NCI-H774 (cell line): ENCODE data around the gene MYCBPAP.

ENCODE experiments used
- DNase-seq: peaks from one replicate; lab custom pipeline; 2025; lab: John Stamatoyannopoulos, UW

The MYCBPAP gene

DNA sequence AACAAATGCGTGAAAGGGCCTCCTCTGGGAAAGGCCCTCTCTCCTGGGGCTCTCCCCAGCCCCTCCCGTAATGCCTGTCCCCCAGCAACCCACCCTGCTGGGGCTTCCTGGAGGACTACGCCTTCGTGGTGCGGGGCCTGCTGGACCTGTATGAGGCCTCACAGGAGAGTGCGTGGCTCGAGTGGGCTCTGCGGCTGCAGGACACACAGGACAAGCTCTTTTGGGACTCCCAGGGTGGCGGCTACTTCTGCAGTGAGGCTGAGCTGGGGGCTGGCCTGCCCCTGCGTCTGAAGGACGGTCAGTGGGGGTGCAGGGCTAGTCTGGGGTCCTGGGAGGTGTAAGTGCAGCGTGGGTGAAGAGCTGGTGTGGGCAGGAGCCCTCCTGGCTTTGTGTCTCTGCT lies 43.6 kb downstream of the MYCBPAP start:
- no peak for DNase-seq

GRCh38 chr17:50554201-50554600 lies 46.0 kb downstream of the MYCBPAP start:
- DNase-seq = no peak

GRCh38 chr17:50556803-50557202 lies 48.6 kb downstream of the MYCBPAP start:
- DNase-seq = peak; percentile 56

DNA sequence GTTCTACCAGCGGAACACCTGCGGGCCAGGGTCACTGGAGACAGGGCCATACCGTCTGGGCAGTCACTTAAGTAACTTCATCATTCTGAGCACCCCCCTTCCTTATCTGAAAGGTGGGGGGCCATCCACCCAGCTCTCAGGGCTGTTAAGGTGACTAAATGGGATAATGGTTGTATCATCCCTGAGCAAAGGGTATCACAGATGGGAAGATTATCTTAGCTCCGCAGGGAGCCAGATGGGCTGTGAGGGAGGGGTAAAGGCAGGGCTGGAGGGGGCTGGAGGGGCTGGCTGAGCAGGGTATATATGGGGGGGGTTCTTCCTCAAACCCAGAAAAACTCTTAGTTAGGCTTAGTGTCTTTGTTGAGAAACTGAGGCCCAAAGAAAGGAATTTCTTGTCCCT lies 49.4 kb downstream of the MYCBPAP start:
- no peak for DNase-seq

DNA sequence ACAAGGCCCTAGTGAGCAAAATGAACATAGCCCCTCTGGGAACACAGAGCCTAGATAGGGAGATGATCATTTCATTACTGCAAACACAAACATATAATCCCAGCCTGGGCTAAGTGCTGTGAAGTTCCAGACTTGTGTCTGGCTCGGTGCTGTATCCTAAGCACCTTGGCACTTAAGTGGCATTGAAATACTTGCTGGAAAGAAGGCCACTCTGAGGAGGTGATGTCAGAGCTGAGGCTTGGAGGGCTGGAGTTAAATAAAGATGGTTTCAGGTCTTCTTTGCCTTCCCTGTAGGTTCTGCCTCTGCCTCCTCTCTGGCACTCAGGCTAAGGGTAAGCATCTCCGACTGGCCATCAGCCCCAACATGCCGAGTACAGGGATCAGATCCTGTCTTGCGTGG lies 49.9 kb downstream of the MYCBPAP start:
- DNase-seq = no peak

DNA sequence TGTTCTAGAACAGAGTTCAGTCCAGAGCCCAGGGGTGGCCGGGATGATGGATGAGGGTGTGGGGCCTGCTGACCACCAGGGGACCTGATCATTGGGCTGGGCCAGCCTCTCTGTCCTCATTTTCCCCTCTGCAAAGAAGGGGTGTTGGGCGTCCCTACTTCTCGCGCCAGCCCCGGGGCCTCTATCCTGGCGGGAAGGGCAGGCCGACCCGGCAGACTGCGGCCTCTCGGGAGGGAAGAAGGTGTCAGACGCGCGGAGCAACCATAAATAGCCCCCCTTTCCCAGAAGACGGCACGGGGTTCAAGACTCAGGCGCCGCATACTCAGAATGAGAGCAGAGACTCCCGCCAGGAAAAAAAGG lies 50.3 kb downstream of the MYCBPAP start:
- DNase-seq = no peak

DNA sequence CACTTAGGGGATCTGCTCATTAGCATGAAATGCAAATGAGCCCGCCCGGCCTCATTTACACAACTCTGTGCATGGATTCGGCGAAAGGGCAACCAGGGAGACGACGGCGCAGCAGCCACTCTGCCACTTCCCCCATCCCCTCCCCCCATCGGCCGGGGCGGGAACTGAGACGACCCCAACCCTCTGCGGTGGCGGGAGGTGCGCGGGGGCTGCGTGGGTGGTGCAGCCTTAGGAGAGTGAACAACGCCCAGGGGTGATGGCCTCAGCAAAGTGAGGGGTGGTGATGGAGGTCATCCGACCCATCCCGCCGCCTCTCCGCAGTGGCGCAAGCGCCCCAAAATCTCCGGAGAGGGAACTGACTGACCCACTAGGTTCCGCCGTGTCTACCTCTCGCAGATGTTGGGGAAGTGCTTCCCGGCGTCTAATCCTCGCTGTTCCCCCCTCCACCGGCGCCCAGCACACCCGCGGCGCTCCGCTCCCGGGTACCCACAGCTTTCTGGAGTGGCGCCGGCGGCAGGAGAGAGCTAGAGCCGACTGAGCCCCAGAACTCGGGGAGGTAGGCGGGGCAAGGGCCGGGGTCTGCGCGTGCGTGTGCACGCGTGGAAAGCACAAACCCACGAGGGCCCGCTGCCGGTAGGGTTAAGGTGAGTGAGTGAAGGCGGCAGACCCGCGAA lies 50.8 kb downstream of the MYCBPAP start:
- DNase-seq = no peak

GRCh38 chr17:50559674-50560184 lies 51.5 kb downstream of the MYCBPAP start:
- DNase-seq = no peak

DNA sequence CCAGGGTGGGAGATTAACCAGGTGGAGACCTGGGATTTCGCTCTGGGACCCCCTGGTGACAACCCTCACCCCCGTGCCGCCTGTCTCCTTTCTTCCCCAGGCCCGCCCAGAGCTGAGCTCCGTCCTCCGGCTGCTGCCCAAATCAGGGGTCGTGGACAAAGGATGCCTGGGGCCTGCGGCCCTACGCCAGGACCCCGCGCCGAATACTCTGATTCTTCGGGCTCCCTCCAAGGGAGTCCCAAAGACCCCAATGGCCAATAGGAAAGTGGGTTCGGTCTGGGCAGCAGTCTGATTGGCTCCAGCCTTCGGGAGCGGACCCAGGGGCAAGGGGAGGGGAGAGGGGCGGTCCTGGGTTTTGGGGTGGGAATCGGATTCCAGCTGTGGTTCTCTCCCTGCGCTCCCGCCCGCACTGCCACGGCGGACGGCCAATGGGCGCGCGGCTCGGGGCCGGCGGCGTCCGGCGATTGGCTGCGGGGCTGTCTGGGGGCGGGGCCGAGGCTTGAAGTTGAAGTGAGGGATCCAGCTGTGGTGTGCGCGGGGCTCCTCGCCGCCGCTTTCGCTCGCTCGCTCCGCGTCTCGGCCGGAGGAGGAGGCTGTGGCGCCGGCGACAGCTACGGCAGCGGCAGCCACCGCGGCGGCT lies 52.1 kb downstream of the MYCBPAP start, which contains the start of gene CACNA1G:
TSS of gene CACNA1G (plus strand) at position 531 of the 640 bp plus-strand sequence. CDS start 745 bp downstream, outside the sequence.
- peak; percentile 84 for DNase-seq

- DNase-seq = no peak
These were observed 52.9 kb downstream of the MYCBPAP start for GRCh38 chr17:50560931-50561745.

DNA sequence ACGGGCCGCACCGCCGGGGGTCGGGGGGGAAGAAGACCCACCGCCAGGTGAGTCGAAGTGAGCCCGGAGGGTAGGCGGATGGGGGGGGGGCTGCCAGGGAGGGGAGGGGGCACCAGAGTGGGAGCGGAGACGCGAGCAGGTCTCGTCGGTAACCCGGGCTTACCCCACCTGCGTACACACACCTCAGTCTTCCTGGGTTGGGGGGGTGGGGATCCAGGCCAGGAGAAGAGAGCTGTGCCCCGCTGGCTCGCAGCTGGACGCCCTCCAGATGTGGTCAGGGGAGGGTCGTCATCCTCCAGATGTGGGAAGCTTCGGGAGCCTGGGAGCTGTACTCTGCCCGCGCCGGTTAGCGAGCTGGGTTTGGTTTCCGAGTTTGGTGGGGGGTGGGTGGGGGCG lies 53.5 kb downstream of the MYCBPAP start:
- DNase-seq = no peak

GRCh38 chr17:50562242-50563091 lies 54.2 kb downstream of the MYCBPAP start:
- no peak for DNase-seq

DNA sequence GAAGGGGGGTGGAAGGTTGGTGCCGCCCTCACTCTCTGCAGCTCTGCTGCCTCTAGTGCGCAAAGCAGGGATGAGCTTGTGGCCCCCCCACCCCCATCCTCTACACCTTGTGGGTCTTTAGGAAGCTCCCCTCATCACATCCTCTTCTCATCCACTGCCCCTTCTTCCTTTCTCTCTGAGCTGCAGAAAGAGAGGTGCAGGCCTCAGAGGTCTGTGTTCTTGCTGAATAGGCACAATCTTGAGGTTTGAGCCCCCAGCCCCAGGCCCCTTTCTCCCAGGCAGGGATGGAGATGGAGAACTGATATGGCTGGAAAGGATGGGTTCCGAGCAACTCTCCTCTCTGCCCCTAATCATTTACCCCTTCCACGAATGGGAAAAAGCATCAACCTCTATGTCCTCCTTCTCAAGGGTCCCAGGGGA lies 54.9 kb downstream of the MYCBPAP start:
- DNase-seq = no peak

- no peak for DNase-seq
These were observed 56.7 kb downstream of the MYCBPAP start for GRCh38 chr17:50564916-50565315.

- peak; percentile 52 for DNase-seq
These were observed 57.4 kb downstream of the MYCBPAP start for GRCh38 chr17:50565402-50566350.

DNA sequence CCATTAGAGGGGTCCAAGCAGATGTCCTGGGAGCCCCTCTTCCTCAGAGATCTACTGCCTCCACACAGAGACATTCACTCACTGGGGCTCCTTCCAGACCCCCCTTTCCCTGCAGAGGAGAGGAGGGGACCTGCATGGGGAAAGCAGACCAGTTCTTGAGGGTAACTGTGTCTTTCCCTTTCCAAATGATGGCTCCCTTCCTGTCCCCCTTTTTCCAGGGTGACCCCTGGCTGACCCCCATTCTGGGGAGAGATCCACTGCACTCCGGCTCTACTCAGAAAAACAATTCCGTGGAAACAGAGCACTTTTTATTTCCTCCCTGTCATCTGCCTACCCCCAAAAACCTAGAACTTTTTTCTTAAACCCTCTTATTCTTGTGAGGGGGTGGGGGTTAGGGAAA lies 58.6 kb downstream of the MYCBPAP start:
- no peak for DNase-seq

- no peak for DNase-seq
These were observed 60.4 kb downstream of the MYCBPAP start for GRCh38 chr17:50568659-50569058.

GRCh38 chr17:50569592-50569991 lies 61.4 kb downstream of the MYCBPAP start:
- DNase-seq = no peak

- DNase-seq = no peak
These were observed 61.8 kb downstream of the MYCBPAP start for GRCh38 chr17:50570032-50570431.

DNA sequence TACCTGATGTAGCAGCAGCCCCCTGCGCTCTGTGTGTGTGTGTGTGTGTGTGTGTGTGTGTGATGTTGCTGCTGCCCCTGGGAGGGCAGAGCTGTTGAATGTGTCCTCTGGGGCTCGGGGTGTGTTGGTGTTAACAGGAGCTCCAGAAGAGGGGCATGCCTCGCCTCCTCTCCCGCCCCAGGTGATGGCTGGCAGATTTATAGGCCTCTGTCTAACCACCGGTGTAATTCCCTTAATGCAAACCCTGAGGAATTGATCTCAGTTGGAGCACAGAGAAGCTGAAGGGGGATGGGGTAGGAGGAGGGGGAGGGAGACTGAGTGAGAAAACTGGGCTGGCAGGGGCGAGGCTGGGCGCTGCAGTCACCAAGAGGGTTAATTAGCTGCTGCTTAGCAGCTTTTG lies 62.3 kb downstream of the MYCBPAP start:
- DNase-seq = no peak

DNA sequence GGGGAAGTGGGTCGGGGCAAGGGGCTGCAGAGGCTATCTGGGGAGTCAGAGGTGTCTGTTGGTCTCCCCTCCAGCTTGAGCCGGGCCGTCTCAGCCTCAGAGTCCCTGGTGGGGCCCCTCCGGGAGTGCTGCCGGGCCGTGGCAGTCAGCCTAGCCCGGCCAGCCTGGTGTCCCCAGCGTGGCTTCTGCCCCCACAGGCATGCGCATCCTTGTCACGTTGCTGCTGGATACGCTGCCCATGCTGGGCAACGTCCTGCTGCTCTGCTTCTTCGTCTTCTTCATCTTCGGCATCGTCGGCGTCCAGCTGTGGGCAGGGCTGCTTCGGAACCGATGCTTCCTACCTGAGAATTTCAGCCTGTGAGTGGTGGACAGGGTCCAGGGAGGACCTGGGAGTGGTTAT lies 63.4 kb downstream of the MYCBPAP start:
- no peak for DNase-seq
